HG02840 (cell line): ENCODE results near the gene CCDC12.

Experiments
- ATAC-seq: cut with Tn5 transposase; IDR thresholded peaks from one replicate; pipeline ENCODE4 v1.9.1; 2021; ENCODE audit warnings: mild to moderate bottlenecking, moderate library complexity, moderate number of reproducible peaks; ENCODE audit not compliant: unreplicated experiment, low FRiP score

CCDC12 gene

GRCh38 chr3:46960835-46961234 is 15.7 kb downstream of the CCDC12 start:
- ATAC-seq: no peak

GRCh38 chr3:46960081-46960701 is 16.4 kb downstream of the CCDC12 start:
- no peak for ATAC-seq

GRCh38 chr3:46959161-46959511 is 17.4 kb downstream of the CCDC12 start:
- no peak for ATAC-seq

GRCh38 chr3:46958467-46959160 is 17.9 kb downstream of the CCDC12 start:
- no peak for ATAC-seq

- no peak for ATAC-seq
Observed at GRCh38 chr3:46957092-46957820, 19.3 kb downstream of the CCDC12 start.

GRCh38 chr3:46955801-46956259 is 20.7 kb downstream of the CCDC12 start:
- no peak for ATAC-seq

- no peak for ATAC-seq
Observed at GRCh38 chr3:46955157-46955556, 21.4 kb downstream of the CCDC12 start.

GRCh38 chr3:46954178-46954577 is 22.4 kb downstream of the CCDC12 start:
- no peak for ATAC-seq

GRCh38 chr3:46953234-46954010 is 23.1 kb downstream of the CCDC12 start:
- no peak for ATAC-seq

- no peak for ATAC-seq
Observed at GRCh38 chr3:46952813-46953212, 23.7 kb downstream of the CCDC12 start.

GRCh38 chr3:46950650-46951241 is 25.8 kb downstream of the CCDC12 start:
- no peak for ATAC-seq

GRCh38 chr3:46950177-46950576 is 26.4 kb downstream of the CCDC12 start:
- ATAC-seq: no peak

GRCh38 chr3:46948830-46949671 is 27.5 kb downstream of the CCDC12 start:
- ATAC-seq: peak; percentile 44

- ATAC-seq: no peak
Observed at GRCh38 chr3:46947981-46948791, 28.4 kb downstream of the CCDC12 start.

- ATAC-seq: no peak
Observed at GRCh38 chr3:46947546-46947901, 29.0 kb downstream of the CCDC12 start.

- no peak for ATAC-seq
Observed at GRCh38 chr3:46946856-46947545, 29.5 kb downstream of the CCDC12 start.

- no peak for ATAC-seq
Observed at GRCh38 chr3:46946416-46946815, 30.1 kb downstream of the CCDC12 start.

GRCh38 chr3:46944191-46944590 is 32.4 kb downstream of the CCDC12 start:
- ATAC-seq: no peak
